Spleen (tissue), 7 donors: ENCODE data around the gene GAS7.

Experiments
- CTCF ChIP-seq, 11 experiments: fragments of 200-600 bp in 7 of 11; fragments of 450-650 bp in 4 of 11; sonication (generic) in 4 of 11; IDR thresholded peaks in 8 of 11; conservative IDR thresholded peaks in 3 of 11; 1 replicate in 7 of 11; 2 replicates in 4 of 11; pipeline versions ENCODE4 v1.4.0 to v1.8.0; 2016 to 2021; ENCODE audit warnings: antibody characterized with exemption in 11 of 11, inconsistent platforms in 4 of 11, mild to moderate bottlenecking in 1 of 11
- POLR2A ChIP-seq, 3 donors: fragments of 450-650 bp; IDR thresholded peaks; one replicate each; pipeline ENCODE4 v1.5.1; 2017; ENCODE audit warnings: antibody characterized with exemption in 3 of 3, mild to moderate bottlenecking in 1 of 3
- donor health status: DM: no; HTN: no; CAD: no; lungs with moderate emphysema.
- donor health status: DM: no; HTN: no; CAD: no.
- donor health status: DM: no; HTN: no; CAD: no.

GRCh38 chr17:10121971-10122707 lies 76.3 kb downstream of the GAS7 start:
- TF ChIP-seq POLR2A (IDR thresholded peaks at IDR 0.05) (no peak), CTCF (IDR thresholded peaks at IDR 0.05 in 8 of 11, conservative IDR thresholded peaks at IDR 0.05 in 3 of 11) (no peak)
